GM10248 (cell line): ENCODE results near the gene PDCL2.

Source experiments
- CTCF ChIA-PET: fragments of 300-600 bp; sonication (Branson Sonifier 250); formaldehyde crosslinking; extraction: SDS; loops from one replicate; lab custom pipeline; 2021; ENCODE audit warnings: antibody characterized with exemption; lab: Yijun Ruan, JAX
- POLR2A ChIA-PET: fragments of 350-650 bp; sonication (Branson Sonifier 250); formaldehyde crosslinking; extraction: SDS; loops from one replicate; lab custom pipeline; 2020; ENCODE audit warnings: antibody characterized with exemption; lab: Yijun Ruan, JAX
- DNase-seq: peaks from one replicate; pipeline ENCODE4 v3.0.0; 2012; ENCODE audit errors: extremely low spot score
- TF ChIP-seq, protein P1 (sequence below): IDR thresholded peaks from 2 replicates; pipeline ENCODE4 v1.5.1; 2012; ENCODE audit warnings: mild to moderate bottlenecking, low read depth; ENCODE audit errors: extremely low read depth, missing control alignments, control extremely low read depth

PDCL2 gene

DNA sequence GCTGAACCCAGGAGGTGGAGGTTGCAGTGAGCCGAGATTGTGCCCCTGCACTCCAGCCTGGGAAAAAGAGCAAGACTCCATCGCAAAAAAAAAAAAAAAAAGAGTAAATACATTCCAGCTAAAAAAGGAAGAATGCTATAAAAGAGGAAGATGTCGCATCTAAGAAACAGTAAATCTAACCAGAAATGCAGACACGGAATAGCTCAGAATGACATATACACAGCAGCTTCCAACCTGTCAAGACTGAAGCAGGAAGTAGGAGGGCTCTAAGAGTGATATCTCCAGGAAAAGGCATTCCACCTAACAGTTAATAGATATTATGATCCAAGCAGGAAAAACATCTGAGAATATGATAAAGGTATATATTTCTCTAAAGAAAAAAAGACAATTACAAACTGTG lies 61.4 kb downstream of the PDCL2 start:
- ChIA-PET POLR2A (no interaction called here), CTCF (interaction anchor here (1.3 kb wide), 1 partner anchor 25 kb away, joined by 3 read pairs; no protein-coding TSS in a partner anchor)
- TF ChIP-seq, protein P1, sequence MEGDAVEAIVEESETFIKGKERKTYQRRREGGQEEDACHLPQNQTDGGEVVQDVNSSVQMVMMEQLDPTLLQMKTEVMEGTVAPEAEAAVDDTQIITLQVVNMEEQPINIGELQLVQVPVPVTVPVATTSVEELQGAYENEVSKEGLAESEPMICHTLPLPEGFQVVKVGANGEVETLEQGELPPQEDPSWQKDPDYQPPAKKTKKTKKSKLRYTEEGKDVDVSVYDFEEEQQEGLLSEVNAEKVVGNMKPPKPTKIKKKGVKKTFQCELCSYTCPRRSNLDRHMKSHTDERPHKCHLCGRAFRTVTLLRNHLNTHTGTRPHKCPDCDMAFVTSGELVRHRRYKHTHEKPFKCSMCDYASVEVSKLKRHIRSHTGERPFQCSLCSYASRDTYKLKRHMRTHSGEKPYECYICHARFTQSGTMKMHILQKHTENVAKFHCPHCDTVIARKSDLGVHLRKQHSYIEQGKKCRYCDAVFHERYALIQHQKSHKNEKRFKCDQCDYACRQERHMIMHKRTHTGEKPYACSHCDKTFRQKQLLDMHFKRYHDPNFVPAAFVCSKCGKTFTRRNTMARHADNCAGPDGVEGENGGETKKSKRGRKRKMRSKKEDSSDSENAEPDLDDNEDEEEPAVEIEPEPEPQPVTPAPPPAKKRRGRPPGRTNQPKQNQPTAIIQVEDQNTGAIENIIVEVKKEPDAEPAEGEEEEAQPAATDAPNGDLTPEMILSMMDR = no peak
- DNase-seq = no peak

DNA sequence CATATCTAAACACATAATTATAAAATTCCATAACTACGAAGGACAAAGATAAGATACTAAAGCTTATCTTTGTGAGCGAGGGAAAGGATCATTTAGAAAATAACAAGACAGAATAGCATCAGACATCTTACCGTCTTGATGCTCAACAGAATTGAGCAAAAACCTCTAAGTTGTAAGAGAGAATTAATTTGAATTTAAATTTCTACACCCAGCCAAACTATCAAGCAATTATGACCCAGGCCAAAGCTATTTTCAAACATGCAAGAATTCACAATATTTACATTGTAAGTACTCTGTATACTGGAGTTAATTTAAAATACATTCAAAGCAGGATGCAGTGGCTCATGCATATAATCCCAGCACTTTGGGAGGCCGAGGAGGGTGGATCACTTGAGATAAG lies 61.9 kb downstream of the PDCL2 start:
- TF ChIP-seq, protein P1 = no peak
- POLR2A ChIA-PET = no interaction called here
- DNase-seq = no peak
- CTCF ChIA-PET = interaction anchor here (1.3 kb wide), 1 partner anchor 24 kb away, joined by 3 read pairs; no protein-coding TSS in a partner anchor

DNA sequence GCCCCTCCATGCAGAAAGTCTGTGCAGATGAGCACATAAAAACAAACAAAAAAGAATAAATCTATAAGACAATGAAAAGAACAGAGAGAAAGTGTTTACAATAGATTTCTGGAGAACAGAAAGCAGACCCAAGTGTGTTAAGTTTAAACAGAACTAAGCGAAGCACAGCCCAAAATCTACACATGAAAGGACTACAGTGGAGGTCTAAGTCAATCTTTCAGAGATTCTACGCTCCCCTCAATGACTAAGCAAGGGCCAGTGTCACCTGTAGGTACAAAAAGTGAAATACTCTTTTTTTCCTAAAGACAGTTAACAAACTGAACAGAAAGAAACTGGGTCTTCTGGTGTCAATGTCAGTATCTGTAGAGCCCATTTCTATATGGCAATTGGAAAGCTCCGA lies 63.6 kb downstream of the PDCL2 start:
- ChIA-PET POLR2A (no interaction called here), CTCF (interaction anchor here (0.8 to 1.4 kb wide), 2 partner anchors 36 to 47 kb away, joined by 3 read pairs; no protein-coding TSS in a partner anchor)
- DNase-seq = no peak
- TF ChIP-seq, protein P1 = no peak

DNA sequence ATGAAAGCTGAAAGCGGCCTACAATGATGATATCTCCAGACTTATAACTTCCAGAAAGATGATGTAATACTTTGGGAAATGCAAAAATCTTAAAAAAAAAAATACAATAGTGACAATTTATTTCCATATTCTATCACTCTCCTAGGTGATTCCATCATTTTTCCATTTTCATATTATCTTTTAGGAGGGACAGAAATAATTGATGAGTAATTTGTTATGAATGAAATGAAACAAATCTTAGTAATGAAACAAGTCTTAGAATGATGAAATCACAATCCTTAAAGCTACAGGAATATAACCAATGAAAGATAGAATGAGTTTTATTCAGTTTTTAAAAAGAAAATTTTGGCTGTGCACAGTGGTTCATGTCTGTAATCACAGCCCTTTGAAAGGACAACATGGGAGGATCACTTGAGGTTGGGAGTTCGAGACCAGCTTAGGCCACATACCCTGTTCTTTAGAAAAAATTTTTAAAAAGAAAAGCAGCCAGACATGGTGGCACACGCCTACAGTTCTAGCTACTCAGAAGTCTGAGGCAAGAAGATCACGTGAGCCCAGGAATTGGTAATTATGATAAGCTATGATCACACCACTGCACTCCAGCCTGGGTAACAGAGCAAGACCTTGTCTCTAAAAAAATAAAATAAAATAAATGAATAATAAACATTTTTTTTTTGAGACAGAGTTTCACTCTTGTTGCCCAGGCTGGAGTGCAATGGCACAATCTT lies 67.0 kb downstream of the PDCL2 start:
- ChIA-PET POLR2A (no interaction called here), CTCF (interaction anchor here (0.9 kb wide), 1 partner anchor 21 kb away, joined by 3 read pairs; no protein-coding TSS in a partner anchor)
- DNase-seq = no peak
- TF ChIP-seq, protein P1 = no peak

DNA sequence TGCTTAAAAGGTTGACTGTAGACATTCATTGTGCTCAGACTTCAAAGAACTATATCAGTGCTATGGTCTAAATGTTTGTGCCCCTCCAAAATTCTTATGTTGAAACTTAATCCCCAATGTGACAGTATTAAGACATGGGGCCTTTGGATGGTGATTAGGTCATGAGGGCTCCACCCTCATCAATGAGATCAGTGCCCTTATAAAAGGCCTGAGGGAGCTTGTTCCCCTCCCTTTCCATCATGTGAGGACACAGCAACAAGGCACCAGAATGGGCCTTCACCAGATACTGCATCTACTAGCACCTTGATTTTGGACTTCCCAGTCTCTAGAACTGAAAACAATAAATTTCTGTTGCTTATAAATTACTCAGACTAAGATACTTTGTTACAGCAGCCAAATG lies 73.6 kb downstream of the PDCL2 start:
- POLR2A ChIA-PET = no interaction called here
- TF ChIP-seq, protein P1 = no peak
- no peak for DNase-seq
- CTCF ChIA-PET = interaction anchor here (1.1 to 1.6 kb wide), 3 partner anchors 9 to 27 kb away, joined by 3 to 5 read pairs (median 4); no protein-coding TSS in a partner anchor

DNA sequence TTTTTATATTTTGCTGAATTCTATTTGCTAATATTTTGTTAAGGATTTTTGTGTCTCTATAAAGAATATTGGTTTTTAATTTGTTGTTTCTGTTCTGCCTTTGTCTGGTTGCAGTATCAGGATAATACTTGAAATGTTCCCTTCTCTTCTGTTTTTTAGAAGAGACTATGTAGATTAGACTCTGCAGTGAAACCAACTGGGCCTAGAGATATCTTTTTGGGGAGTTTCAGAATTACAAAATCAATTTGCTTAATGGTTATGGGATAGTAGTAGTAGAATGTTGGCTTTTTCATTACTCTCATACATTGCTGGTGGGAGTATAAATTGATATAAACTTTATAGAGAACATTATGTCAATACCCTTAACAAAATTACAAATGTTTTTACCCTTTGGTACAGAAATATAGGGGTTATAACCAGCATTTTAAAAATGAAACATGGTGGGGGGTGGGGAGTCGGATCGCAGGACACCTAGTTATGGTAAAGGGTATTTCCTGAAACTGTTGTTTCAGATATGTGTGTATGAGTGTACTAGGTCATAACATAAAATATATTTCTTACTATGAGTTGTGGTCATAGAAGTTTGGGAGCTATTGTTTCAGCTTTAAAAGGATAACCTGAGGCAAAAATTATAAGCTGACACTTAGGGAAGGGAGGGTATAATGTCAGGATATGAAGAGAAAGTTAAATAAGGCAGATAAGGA lies 74.4 kb downstream of the PDCL2 start:
- ChIA-PET POLR2A (no interaction called here), CTCF (interaction anchor here (1.1 to 1.6 kb wide), 3 partner anchors 8 to 28 kb away, joined by 3 to 5 read pairs (median 4); no protein-coding TSS in a partner anchor)

More for the DNA sequence above, 74.4 kb downstream of the PDCL2 start:
- TF ChIP-seq, protein P1 = no peak
- peak; percentile 30 for DNase-seq
